ENCODE results near the gene MYH9.
A peak's percentile ranks its signal among the peaks of the same experiment; 100 is the strongest.

The MYH9 gene

DNA sequence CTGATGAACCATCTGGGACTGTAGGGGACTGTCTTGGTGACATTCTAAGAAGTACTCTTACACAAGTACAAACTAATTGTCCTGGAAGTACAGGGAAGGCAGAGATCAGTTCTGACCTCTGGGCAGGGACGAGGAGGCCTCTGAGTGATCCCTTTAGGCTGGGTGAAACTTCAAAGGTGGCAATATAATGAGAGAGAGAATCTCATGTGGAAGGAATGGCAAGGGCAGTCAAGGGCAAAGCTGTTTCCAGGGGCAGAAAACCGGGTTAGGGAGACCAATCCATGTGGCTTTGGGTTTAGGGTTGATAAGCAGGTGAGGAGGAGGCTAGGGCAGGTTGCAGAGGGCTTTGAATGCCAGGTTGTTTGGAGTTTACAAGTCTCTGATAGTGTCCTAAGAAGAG is 21.3 kb upstream of the MYH9 start:
- Histone ChIP-seq H3K79me2 (ENCODE audit: insufficient read depth, low read length) (no peaks in the 10 kb centered on the region), H3K9ac (ENCODE audit: low read length) (no peak overlapping the region), H4K20me1 (ENCODE audit: low read depth, low read length) (no peaks in the 10 kb centered on the region), H3K9me2 (replicated peaks; ENCODE audit: insufficient read depth, low read length) (no peaks in the 10 kb centered on the region), H3K9me3 (ENCODE audit: insufficient read depth, low read length) (no peaks in the 10 kb centered on the region), H2AFZ (ENCODE audit: low read depth, low read length, severe bottlenecking) (no peak overlapping the region), H3K4me3 (ENCODE audit: insufficient read depth, low read length, poor library complexity, severe bottlenecking) (no peak overlapping the region), H3K27me3 (ENCODE audit: low read length) (no peaks in the 10 kb centered on the region), H3F3A (ENCODE audit: insufficient read depth) (peaks cover 9% of the 10 kb centered on the region), H3K27ac (ENCODE audit: low read depth, low read length) (no peak overlapping the region), H3K36me3 (ENCODE audit: low read length) (no peaks in the 10 kb centered on the region), H3K4me2 (ENCODE audit: low read depth, low read length, poor library complexity, severe bottlenecking) (no peak overlapping the region)
- TF ChIP-seq EZH2phosphoT487 (conservative IDR thresholded peaks at IDR 0.05; ENCODE audit: low read length), result no peak
- TF ChIP-seq, protein P1, sequence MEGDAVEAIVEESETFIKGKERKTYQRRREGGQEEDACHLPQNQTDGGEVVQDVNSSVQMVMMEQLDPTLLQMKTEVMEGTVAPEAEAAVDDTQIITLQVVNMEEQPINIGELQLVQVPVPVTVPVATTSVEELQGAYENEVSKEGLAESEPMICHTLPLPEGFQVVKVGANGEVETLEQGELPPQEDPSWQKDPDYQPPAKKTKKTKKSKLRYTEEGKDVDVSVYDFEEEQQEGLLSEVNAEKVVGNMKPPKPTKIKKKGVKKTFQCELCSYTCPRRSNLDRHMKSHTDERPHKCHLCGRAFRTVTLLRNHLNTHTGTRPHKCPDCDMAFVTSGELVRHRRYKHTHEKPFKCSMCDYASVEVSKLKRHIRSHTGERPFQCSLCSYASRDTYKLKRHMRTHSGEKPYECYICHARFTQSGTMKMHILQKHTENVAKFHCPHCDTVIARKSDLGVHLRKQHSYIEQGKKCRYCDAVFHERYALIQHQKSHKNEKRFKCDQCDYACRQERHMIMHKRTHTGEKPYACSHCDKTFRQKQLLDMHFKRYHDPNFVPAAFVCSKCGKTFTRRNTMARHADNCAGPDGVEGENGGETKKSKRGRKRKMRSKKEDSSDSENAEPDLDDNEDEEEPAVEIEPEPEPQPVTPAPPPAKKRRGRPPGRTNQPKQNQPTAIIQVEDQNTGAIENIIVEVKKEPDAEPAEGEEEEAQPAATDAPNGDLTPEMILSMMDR (IDR thresholded peaks at IDR 0.05; ENCODE audit: insufficient read depth, low read length, poor library complexity, severe bottlenecking), result no peak

DNA sequence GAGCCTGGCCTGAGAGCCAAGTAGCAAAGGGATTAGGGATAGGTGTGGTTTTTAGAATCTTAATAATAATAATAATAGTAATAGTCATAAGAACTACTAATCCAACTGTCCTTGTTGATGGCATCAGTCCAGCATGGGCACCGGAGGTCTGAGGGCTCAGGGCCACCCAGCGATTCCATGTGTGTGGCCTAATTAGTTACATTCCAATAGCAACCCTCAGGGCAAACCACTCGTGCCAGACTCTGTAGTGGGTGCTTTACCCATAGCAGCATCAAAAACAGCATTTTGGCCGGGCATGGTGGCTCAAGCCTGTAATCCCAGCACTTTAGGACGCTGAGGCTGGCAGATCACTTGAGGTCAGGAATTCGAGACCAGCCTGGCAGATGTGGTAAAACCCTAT is 19.0 kb upstream of the MYH9 start:
- Histone ChIP-seq H3K27me3 (ENCODE audit: low read length) (no peaks in the 10 kb centered on the region), H3K9ac (ENCODE audit: low read length) (no peak overlapping the region), H3K4me2 (ENCODE audit: low read depth, low read length, poor library complexity, severe bottlenecking) (no peak overlapping the region), H3K27ac (ENCODE audit: low read depth, low read length) (0 out of 2 replicates have a peak overlapping the region, but pooled peaks have one; percentile 80), H2AFZ (ENCODE audit: low read depth, low read length, severe bottlenecking) (no peak overlapping the region), H3K4me3 (ENCODE audit: insufficient read depth, low read length, poor library complexity, severe bottlenecking) (no peak overlapping the region), H3K9me2 (replicated peaks; ENCODE audit: insufficient read depth, low read length) (no peaks in the 10 kb centered on the region), H3K9me3 (ENCODE audit: insufficient read depth, low read length) (no peaks in the 10 kb centered on the region), H3K36me3 (ENCODE audit: low read length) (no peaks in the 10 kb centered on the region), H3K79me2 (ENCODE audit: insufficient read depth, low read length) (no peaks in the 10 kb centered on the region), H3F3A (ENCODE audit: insufficient read depth) (peaks cover 9% of the 10 kb centered on the region), H4K20me1 (ENCODE audit: low read depth, low read length) (no peaks in the 10 kb centered on the region)
- TF ChIP-seq, protein P1 (IDR thresholded peaks at IDR 0.05; ENCODE audit: insufficient read depth, low read length, poor library complexity, severe bottlenecking), result no peak
- TF ChIP-seq EZH2phosphoT487 (conservative IDR thresholded peaks at IDR 0.05; ENCODE audit: low read length), result no peak

DNA sequence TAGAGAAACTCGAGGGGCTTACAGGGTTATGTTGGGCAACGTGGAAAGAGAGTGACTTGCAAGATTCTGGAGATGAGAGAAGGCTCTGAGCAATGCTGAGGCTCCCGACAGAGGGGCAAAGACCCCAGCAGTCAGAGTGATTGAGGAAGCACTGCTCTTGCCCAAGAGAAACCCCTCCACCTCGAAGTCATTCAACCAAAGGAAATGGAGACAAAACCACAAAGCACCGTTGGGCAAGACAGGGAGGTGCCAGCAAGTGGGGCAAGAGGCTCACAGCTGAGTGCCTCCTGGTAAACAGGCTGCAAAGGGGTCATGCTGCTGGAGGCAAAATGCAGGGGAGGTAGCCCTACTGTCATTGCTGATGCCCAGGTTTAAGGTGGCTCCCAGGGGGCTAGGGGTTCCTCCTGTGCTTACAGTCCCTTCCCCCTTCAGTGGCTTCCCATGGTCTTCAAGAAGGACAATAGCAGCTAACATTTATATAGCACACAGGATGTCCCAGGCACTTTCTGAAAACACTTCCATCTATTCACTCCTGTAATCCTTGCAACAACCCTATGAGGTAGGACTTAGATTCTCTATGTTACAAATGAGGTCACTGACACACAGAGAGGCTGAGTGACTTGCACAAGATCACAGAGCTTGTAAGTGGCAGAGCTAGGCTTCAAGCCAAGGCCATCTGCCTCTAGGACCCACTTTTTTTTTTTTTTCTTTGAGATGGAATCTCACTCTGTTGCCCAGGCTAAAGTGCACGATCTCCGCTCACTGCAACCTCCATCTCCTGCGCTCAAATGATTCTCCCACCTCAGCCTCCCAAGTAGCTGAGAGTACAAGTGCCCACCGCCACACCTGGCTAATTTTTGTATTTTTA is 18.1 kb upstream of the MYH9 start:
- H3K27ac ChIP-seq (ENCODE audit: low read depth, low read length), result peak overlapping the region; percentile 80
- no peaks in the 10 kb centered on the region for H3K79me2 ChIP-seq (ENCODE audit: insufficient read depth, low read length)
- H3K9ac ChIP-seq (ENCODE audit: low read length), result peak overlapping the region; percentile 29
- H2AFZ ChIP-seq (ENCODE audit: low read depth, low read length, severe bottlenecking), result peak overlapping the region; percentile 21
- H3K4me2 ChIP-seq (ENCODE audit: low read depth, low read length, poor library complexity, severe bottlenecking), result peak overlapping the region; percentile 38
- no peaks in the 10 kb centered on the region for H3K27me3 ChIP-seq (ENCODE audit: low read length)
- no peaks in the 10 kb centered on the region for H4K20me1 ChIP-seq (ENCODE audit: low read depth, low read length)
- H3K36me3 ChIP-seq (ENCODE audit: low read length), result no peaks in the 10 kb centered on the region
- no peaks in the 10 kb centered on the region for H3K9me2 ChIP-seq (replicated peaks; ENCODE audit: insufficient read depth, low read length)
- H3K4me3 ChIP-seq (ENCODE audit: insufficient read depth, low read length, poor library complexity, severe bottlenecking), result no peak overlapping the region
- TF ChIP-seq EZH2phosphoT487 (conservative IDR thresholded peaks at IDR 0.05; ENCODE audit: low read length), result no peak
- TF ChIP-seq, protein P1 (IDR thresholded peaks at IDR 0.05; ENCODE audit: insufficient read depth, low read length, poor library complexity, severe bottlenecking), result no peak
- peaks cover 9% of the 10 kb centered on the region for H3F3A ChIP-seq (ENCODE audit: insufficient read depth)
- H3K9me3 ChIP-seq (ENCODE audit: insufficient read depth, low read length), result no peaks in the 10 kb centered on the region

All from SU-DHL-6 (cell line).